Activated naive CD4-positive, alpha-beta T cell treated with anti-CD3 and anti-CD28 coated beads, Interleukin-2, amount 50 U/mL, for 72 hours (primary cell): ENCODE results near the gene ING4. TPM values are rescaled to one million over a fixed set of nuclear protein-coding genes. Genes with fewer than 3 reads are reported as not detected.

Experiments
- ATAC-seq, 2 donors: fragments of 150-1000 bp; cut with Tn5 transposase; 2 replicates each; pipeline ENCODE4 v1.10.0; 2021; ENCODE audit warnings: mild to moderate bottlenecking in 2 of 2, moderate library complexity in 2 of 2
- DNase-seq, 2 donors: peaks; one replicate each; pipeline ENCODE4 v3.0.0; 2021 to 2022; ENCODE audit warnings: low spot score in 2 of 2
- H3K27ac Mint-ChIP-seq, 2 donors: one replicate each; pipeline ENCODE4 v1.8.0; 2022; ENCODE audit warnings: mild to moderate bottlenecking in 2 of 2, mixed read lengths in 2 of 2
- H3K36me3 Mint-ChIP-seq, 2 donors: one replicate each; pipeline ENCODE4 v1.8.0; 2022; ENCODE audit warnings: mixed read lengths in 2 of 2
- H3K9me3 Mint-ChIP-seq, 2 donors: one replicate each; pipeline ENCODE4 v1.8.0; 2022; ENCODE audit warnings: mixed read lengths in 2 of 2
- total RNA-seq, 2 donors: library from RNA; stranded (reverse); gene quantifications; one replicate each; pipeline ENCODE4 v1.2.3, GENCODE V29; 2022

The ING4 gene
- total RNA-seq, 2 donors from 2014 or later = 18.1 to 24.3 TPM

DNA sequence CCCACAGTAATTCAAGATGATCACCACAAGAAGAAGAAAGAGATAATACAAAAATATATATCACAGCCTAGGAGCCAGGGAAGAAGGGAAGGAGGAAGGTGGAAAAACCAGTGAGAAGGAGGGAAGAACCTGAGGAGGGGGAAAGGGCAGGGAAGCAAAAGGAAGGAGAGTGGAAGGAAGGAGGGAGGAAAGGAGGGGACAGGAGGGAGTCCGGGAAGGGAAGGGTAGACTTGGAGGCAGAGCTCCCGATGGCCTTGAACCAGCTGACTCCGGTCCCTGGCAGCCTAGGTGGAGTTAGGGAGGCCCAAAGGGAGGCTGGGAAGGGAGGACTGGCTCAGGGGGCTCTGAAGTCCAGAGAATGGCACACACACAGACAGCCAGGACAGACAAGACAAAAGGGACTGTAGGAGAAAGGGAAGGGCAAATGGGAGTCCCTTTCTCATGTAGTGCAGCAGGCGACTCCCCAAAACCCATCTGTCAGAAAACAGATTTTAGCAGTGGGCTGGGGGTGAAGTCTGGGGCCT lies 31.0 kb upstream of the ING4 start:
- no peaks in the 10 kb centered on the region for H3K9me3 Mint-ChIP-seq
- DNase-seq (no peak), ATAC-seq (no peak)
- no peaks in the 10 kb centered on the region for H3K36me3 Mint-ChIP-seq
- peak overlapping the region in 1 of 2 donors; percentile 58 for H3K27ac Mint-ChIP-seq

- H3K27ac Mint-ChIP-seq = peak overlapping the region; percentile 4 to 15
- no peak for DNase-seq
- ATAC-seq = no peak
- peaks cover 5% of the 10 kb centered on the region in 2 donors for H3K36me3 Mint-ChIP-seq
- no peaks in the 10 kb centered on the region for H3K9me3 Mint-ChIP-seq
Observed at GRCh38 chr12:6692888-6693287, 30.0 kb upstream of the ING4 start.

GRCh38 chr12:6691473-6691872 lies 28.6 kb upstream of the ING4 start:
- Mint-ChIP-seq H3K36me3 (peaks cover 10 to 18% of the 10 kb centered on the region in 2 donors), H3K9me3 (no peaks in the 10 kb centered on the region), H3K27ac (peak overlapping the region in 1 of 2 donors; percentile 71)
- DNase-seq = no peak
- peak in 1 of 2 donors; percentile 4 for ATAC-seq

- H3K27ac Mint-ChIP-seq = peak within 1 kb of the TSS; percentile 90 to 96
- DNase-seq (peak; percentile 83 to 95), ATAC-seq (peak; percentile 91 to 92)
- H3K9me3 Mint-ChIP-seq = no peaks in the 10 kb centered on the region
- peaks cover 10 to 26% of the 10 kb centered on the region in 2 donors for H3K36me3 Mint-ChIP-seq
Observed at GRCh38 chr12:6688999-6689882, 26.3 kb upstream of the ING4 start, which contains the start of gene ZNF384. Gene ZNF384 (minus strand): TSS chr12:6689375. CDS start chr12:6679520, 9,855 bp downstream.

DNA sequence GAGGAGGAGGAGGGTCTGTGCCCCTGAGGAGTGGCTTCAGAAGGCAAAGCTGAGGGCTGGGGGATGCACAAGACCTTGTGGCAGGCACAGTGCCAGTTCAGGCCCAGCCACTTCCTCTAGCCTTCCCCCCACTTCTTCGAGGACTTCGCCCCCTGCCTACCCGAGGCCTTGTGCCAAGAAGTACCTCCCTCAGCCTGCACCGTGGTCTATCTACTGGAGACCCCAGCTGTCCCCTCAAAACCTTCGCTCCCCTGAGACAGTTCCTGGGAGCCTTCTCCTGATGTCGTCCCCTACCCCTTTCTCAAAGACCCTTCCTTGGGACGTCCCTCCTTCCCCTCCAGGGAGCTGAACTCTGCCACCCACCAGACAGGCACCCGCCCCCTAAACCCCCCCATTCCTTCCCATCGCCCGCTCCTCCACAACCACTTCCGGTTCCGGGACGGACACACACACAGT lies 25.7 kb upstream of the ING4 start:
- ATAC-seq = no peak
- Mint-ChIP-seq H3K27ac (peak overlapping the region; percentile 82 to 90), H3K9me3 (no peaks in the 10 kb centered on the region), H3K36me3 (peaks cover 10 to 26% of the 10 kb centered on the region in 2 donors)
- DNase-seq = peak in 1 of 2 donors; percentile 34

GRCh38 chr12:6685814-6686213 lies 22.9 kb upstream of the ING4 start:
- Mint-ChIP-seq H3K36me3 (peaks cover 10 to 26% of the 10 kb centered on the region in 2 donors), H3K9me3 (no peaks in the 10 kb centered on the region), H3K27ac (no peak overlapping the region)
- no peak for DNase-seq
- no peak for ATAC-seq

DNA sequence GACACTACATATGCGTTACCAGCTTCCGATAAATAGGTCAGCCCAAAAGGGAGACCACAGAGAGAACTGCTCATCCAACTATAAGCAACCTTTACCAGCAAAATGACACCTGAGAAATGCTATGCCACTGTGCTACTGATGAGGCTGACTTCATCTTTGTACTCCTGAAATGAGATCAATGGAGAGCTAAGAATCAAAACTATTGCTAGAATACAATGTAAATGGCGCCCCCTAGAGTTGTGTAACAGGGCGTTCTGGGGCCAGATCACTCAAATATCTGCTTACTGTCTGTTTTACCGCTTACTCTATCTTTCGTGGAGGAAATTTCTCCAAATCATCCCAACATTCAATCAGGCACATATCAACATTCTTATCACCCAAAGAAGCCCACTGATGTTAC lies 21.7 kb upstream of the ING4 start:
- peak in 1 of 2 donors; percentile 67 for DNase-seq
- H3K27ac Mint-ChIP-seq = peak overlapping the region; percentile 10 to 39
- H3K9me3 Mint-ChIP-seq = no peaks in the 10 kb centered on the region
- peak; percentile 1 to 2 for ATAC-seq
- H3K36me3 Mint-ChIP-seq = peaks cover 10 to 26% of the 10 kb centered on the region in 2 donors

DNA sequence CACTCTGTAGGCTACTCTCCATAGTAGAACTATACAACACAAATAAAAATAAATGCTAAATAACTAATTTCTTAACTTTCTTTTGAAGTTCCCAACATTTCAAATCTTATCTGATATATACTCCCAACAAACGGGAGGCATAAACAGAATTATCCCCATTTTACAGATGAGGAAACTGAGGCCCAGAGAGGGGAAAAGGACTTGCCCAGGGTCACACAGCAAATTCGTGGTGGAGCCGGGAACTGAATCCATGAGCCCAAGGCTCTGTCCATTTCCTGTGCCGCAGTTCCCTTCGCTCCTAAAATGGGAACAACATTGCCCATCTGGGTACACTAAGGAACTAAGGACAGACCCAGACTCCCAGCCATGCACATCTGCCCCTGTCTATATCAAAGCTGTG lies 14.0 kb upstream of the ING4 start:
- peaks cover 24 to 30% of the 10 kb centered on the region in 2 donors for H3K36me3 Mint-ChIP-seq
- H3K27ac Mint-ChIP-seq = no peak overlapping the region
- ATAC-seq = no peak
- no peak for DNase-seq
- no peaks in the 10 kb centered on the region for H3K9me3 Mint-ChIP-seq

- DNase-seq (no peak), ATAC-seq (no peak)
- H3K27ac Mint-ChIP-seq = peak overlapping the region in 1 of 2 donors; percentile 56
- no peaks in the 10 kb centered on the region for H3K9me3 Mint-ChIP-seq
- peaks cover 32 to 47% of the 10 kb centered on the region in 2 donors for H3K36me3 Mint-ChIP-seq
Observed at GRCh38 chr12:6672143-6672542, 9.2 kb upstream of the ING4 start.

- no peak for ATAC-seq
Observed at GRCh38 chr12:6667559-6668210, 4.8 kb upstream of the ING4 start.

DNA sequence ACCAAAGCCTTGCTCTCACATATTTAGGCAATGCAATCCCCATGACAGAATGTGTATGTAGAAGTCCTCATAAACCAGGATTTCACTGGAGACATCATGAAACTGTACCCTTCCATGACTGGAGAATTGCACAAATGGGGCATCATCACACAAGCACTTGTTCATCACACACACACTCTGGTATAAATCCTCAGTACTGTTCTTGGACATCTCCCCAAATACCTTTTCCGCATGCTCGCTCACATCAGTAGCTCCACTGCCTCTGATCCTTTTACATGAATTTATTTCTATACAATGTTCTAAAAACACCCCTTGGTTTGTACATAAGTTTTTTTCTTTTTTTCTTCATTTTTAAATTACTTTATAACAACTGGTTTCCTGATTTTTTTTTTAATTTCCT lies 3.3 kb upstream of the ING4 start:
- H3K27ac Mint-ChIP-seq = no peak overlapping the region
- H3K36me3 Mint-ChIP-seq = peaks cover 19 to 31% of the 10 kb centered on the region in 2 donors
- DNase-seq (no peak), ATAC-seq (no peak)
- H3K9me3 Mint-ChIP-seq = peaks cover 0 to 4% of the 10 kb centered on the region in 2 donors

More at GRCh38 chr12:6667559-6668210, 4.8 kb upstream of the ING4 start:
- no peak for DNase-seq
- Mint-ChIP-seq H3K36me3 (peaks cover 24 to 43% of the 10 kb centered on the region in 2 donors), H3K27ac (peak overlapping the region; percentile 2 to 30), H3K9me3 (peaks cover 0 to 4% of the 10 kb centered on the region in 2 donors)

DNA sequence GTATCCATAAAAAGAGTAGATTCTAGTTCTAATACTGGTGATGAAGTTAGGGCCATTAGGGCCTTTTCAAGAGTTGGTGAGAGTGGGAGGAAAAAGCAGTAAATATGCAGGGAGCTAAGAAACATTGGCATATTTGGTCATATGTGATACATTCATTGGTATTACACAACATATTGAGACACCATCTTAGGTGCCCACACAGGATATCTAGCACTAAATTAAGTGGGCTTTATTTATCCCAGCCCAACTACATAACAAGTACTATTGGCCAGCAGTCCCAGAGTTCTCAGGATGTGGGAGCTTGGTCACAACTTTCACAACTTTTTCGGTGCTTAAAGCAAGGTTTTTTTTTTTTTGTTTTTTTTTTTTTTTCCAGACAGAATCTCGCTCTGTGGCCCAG lies 2.0 kb upstream of the ING4 start:
- Mint-ChIP-seq H3K27ac (peak overlapping the region in 1 of 2 donors; percentile 90), H3K9me3 (peaks cover 0 to 4% of the 10 kb centered on the region in 2 donors), H3K36me3 (peaks cover 12 to 18% of the 10 kb centered on the region in 2 donors)
- no peak for DNase-seq
- no peak for ATAC-seq

- H3K36me3 Mint-ChIP-seq = peaks cover under 1 to 9% of the 10 kb centered on the region in 2 donors
Observed at GRCh38 chr12:6662602-6662905, 365 bp downstream of the ING4 start.

GRCh38 chr12:6653987-6654386 lies 8.9 kb downstream of the ING4 start:
- Mint-ChIP-seq H3K27ac (peak overlapping the region in 1 of 2 donors; percentile 65), H3K36me3 (peaks cover 0 to 6% of the 10 kb centered on the region in 2 donors), H3K9me3 (no peaks in the 10 kb centered on the region)
- no peak for ATAC-seq
- no peak for DNase-seq

More at GRCh38 chr12:6662602-6662905, 365 bp downstream of the ING4 start:
- Mint-ChIP-seq H3K27ac (peak overlapping the region; percentile 90 to 96), H3K9me3 (peaks cover 0 to 4% of the 10 kb centered on the region in 2 donors)
- ATAC-seq (peak; percentile 50 to 64), DNase-seq (no peak)

GRCh38 chr12:6653342-6653741 lies 9.6 kb downstream of the ING4 start:
- Mint-ChIP-seq H3K36me3 (peaks cover under 1 to 6% of the 10 kb centered on the region in 2 donors), H3K27ac (peak overlapping the region in 1 of 2 donors; percentile 9), H3K9me3 (no peaks in the 10 kb centered on the region)
- ATAC-seq (no peak), DNase-seq (no peak)

DNA sequence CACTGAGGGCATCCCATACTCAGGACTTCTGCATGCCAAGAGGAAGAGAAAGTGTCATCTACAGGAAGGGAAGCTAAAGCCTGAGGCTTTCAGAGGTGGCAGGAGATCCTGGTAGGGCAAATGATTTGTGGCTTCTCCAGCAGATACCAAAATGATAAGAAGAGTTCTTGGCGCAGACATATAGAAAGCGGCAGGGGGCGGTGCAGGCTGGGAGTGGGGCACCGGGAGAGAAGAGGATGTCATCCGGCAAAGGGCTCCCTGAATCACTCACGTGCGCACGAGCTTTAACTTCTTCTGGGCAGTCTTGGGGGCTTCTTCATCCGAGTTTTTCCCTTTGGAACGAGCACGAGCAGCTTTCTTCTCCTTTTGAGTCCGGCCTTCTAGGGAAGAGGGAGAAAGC lies 10.5 kb downstream of the ING4 start:
- Mint-ChIP-seq H3K36me3 (peaks cover 6% of the 10 kb centered on the region in 2 donors), H3K27ac (peak overlapping the region; percentile 9 to 65), H3K9me3 (no peaks in the 10 kb centered on the region)
- no peak for DNase-seq
- ATAC-seq = no peak

- Mint-ChIP-seq H3K9me3 (no peaks in the 10 kb centered on the region), H3K36me3 (peaks cover 12 to 15% of the 10 kb centered on the region in 2 donors), H3K27ac (no peak overlapping the region)
- ATAC-seq (no peak), DNase-seq (no peak)
Observed at GRCh38 chr12:6650832-6651231, 12.1 kb downstream of the ING4 start.
